K562 treated with DMSO at 1 percent for 4 hours (cell line): ENCODE measurements around the gene KLB. TPM values are rescaled to one million over a fixed set of nuclear protein-coding genes. Genes with fewer than 3 reads are reported as not detected.

Experiments
- total RNA-seq: library from RNA; unstranded; fragments of 300-600 nt; gene quantifications from 2 replicates; pipeline ENCODE4 v1.2.3, GENCODE V29; 2022; ENCODE audit not compliant: insufficient read depth

Gene KLB
- total RNA-seq: not detected in 2 replicates

GRCh38 chr4:39406763-39407583 is at the start of gene KLB:
TSS of gene KLB (plus strand) at chr4:39406930. CDS start at chr4:39406950, 20 bp downstream.

GRCh38 chr4:39365830-39366771 is 40.6 kb upstream of the KLB start, which contains the start of gene RFC1:
TSS of gene RFC1 (minus strand) at chr4:39366362. CDS start at chr4:39366241, 121 bp downstream.

GRCh38 chr4:39458505-39459300 is 52.0 kb downstream of the KLB start, which contains the start of the genes LIAS and RPL9:
TSS of gene LIAS (plus strand) at chr4:39459056. CDS start at chr4:39459118, 62 bp downstream.
TSS of gene RPL9 (minus strand) at chr4:39458922. CDS start at chr4:39458439, 483 bp downstream.

Other genes with a start within 250 kb of the KLB start
- gene WDR19, start 224.4 kb upstream of the KLB start, total RNA-seq: 15.5 and 16.0 TPM in 2 replicates
- gene RFC1, start 40.6 kb upstream of the KLB start, total RNA-seq: 27.7 and 32.9 TPM in 2 replicates
- 3,129 and 3,526 TPM in 2 replicates for gene RPL9, start 52.0 kb downstream of the KLB start, total RNA-seq
- 14.9 and 17.4 TPM in 2 replicates for gene LIAS, start 52.1 kb downstream of the KLB start, total RNA-seq
- gene UGDH, start 120.5 kb downstream of the KLB start, total RNA-seq: 5.7 and 9.0 TPM in 2 replicates
- 6.8 and 8.4 TPM in 2 replicates for gene SMIM14, start 231.9 kb downstream of the KLB start, total RNA-seq